ENCODE measurements around the gene ZNF550.

GRCh38 chr19:57563547-57563946 lies 3.9 kb upstream of the ZNF550 start:
- TF ChIP-seq ELK1 (IDR thresholded peaks at IDR 0.05; ENCODE audit: low read depth, low read length) = no peak
- TF ChIP-seq ZNF207 (IDR thresholded peaks at IDR 0.05; ENCODE audit: borderline replicate concordance) = no peak
- no peak for TF ChIP-seq POLR2AphosphoS5 (IDR thresholded peaks at IDR 0.05; ENCODE audit: low read length)
- TF ChIP-seq YY1 (IDR thresholded peaks at IDR 0.05; ENCODE audit: low read depth, low read length) = no peak
- no peak for TF ChIP-seq BRCA1 (IDR thresholded peaks at IDR 0.05; ENCODE audit: low read depth, low read length)
- TF ChIP-seq PAX8 (IDR thresholded peaks at IDR 0.05) = no peak
- no peak for TF ChIP-seq ESRRA (IDR thresholded peaks at IDR 0.05; ENCODE audit: low read length)
- no peak for TF ChIP-seq ZNF274 (IDR thresholded peaks at IDR 0.05; ENCODE audit: insufficient read depth, insufficient read length)
- TF ChIP-seq CTCF (IDR thresholded peaks at IDR 0.05 in 2 of 3, conservative IDR thresholded peaks at IDR 0.05 in 1 of 3; ENCODE audit: control insufficient read depth in 2 of 3, extremely low read depth in 1 of 3, insufficient read depth in 1 of 3, low read depth in 3 of 3, low read length in 3 of 3) = no peak
- no peak for TF ChIP-seq TARDBP (IDR thresholded peaks at IDR 0.05; ENCODE audit: borderline replicate concordance)
- no peak for TF ChIP-seq RAD21 (IDR thresholded peaks at IDR 0.05; ENCODE audit: insufficient read depth, low read depth, low read length)
